Gastrocnemius medialis (tissue), 4 donors: ENCODE data around the gene ZNF333.

ENCODE experiments used
- POLR2A ChIP-seq, 2 donors: fragments of 450-650 bp; IDR thresholded peaks; one replicate each; pipeline ENCODE4 v1.6.1; 2017; ENCODE audit warnings: antibody characterized with exemption in 2 of 2, mild to moderate bottlenecking in 2 of 2, moderate library complexity in 2 of 2
- TF ChIP-seq, protein P1 (sequence below), 5 experiments: fragments of 450-650 bp in 3 of 5; fragments of 200-600 bp in 2 of 5; sonication (generic) in 2 of 5; IDR thresholded peaks in 4 of 5; conservative IDR thresholded peaks in 1 of 5; 1 replicate in 4 of 5; 2 replicates in 1 of 5; pipeline ENCODE4 v1.5.1; 2016 to 2019; ENCODE audit warnings: antibody characterized with exemption in 5 of 5, mild to moderate bottlenecking in 3 of 5, moderate library complexity in 3 of 5

DNA sequence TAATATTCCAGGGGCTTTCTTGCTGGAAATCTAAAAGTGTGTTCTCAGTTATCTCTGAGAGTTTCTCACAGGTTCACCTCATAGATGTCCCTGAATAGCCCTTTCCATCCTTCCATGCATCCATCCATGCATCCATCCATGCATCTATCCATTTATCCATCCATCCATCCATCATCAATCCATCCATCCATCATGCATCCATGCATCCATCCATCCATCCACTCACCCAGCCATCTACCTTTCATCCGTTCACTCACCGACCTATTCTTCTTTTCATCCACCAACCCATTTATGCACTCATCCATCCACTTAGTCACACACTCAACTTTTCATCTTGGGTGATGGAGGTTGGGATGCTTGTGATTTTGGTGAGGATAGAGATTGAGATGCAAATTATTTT is 7.8 kb upstream of the ZNF333 start:
- TF ChIP-seq POLR2A (IDR thresholded peaks at IDR 0.05), result no peak
- TF ChIP-seq, protein P1, sequence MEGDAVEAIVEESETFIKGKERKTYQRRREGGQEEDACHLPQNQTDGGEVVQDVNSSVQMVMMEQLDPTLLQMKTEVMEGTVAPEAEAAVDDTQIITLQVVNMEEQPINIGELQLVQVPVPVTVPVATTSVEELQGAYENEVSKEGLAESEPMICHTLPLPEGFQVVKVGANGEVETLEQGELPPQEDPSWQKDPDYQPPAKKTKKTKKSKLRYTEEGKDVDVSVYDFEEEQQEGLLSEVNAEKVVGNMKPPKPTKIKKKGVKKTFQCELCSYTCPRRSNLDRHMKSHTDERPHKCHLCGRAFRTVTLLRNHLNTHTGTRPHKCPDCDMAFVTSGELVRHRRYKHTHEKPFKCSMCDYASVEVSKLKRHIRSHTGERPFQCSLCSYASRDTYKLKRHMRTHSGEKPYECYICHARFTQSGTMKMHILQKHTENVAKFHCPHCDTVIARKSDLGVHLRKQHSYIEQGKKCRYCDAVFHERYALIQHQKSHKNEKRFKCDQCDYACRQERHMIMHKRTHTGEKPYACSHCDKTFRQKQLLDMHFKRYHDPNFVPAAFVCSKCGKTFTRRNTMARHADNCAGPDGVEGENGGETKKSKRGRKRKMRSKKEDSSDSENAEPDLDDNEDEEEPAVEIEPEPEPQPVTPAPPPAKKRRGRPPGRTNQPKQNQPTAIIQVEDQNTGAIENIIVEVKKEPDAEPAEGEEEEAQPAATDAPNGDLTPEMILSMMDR (IDR thresholded peaks at IDR 0.05 in 4 of 5, conservative IDR thresholded peaks at IDR 0.05 in 1 of 5), result no peak
